SK-N-SH (cell line): Measurements from ENCODE around the gene FUCA1. TPM values are rescaled to one million over a fixed set of nuclear protein-coding genes. Genes with fewer than 3 reads are reported as not detected.
A peak's percentile ranks its signal among the peaks of the same experiment; 100 is the strongest.

Source experiments
- CTCF ChIA-PET: fragments of 300-600, 350-600 bp; formaldehyde crosslinking; extraction: SDS; loops from one replicate; lab custom pipeline; 2021; lab: Yijun Ruan, JAX
- POLR2A ChIA-PET: fragments of 350-600 bp; sonication (Branson Sonifier 250); formaldehyde crosslinking; extraction: SDS; loops from one replicate; lab custom pipeline; 2020; ENCODE audit warnings: antibody characterized with exemption, inconsistent platforms; lab: Yijun Ruan, JAX
- DNase-seq: peaks from one replicate; pipeline ENCODE4 v3.0.0; 2012
- H2AFZ ChIP-seq: fragments of 200-600 bp; sonication (generic); 2 replicates; pipeline ENCODE4 v1.8.1; 2016; ENCODE audit warnings: antibody characterized with exemption, mild to moderate bottlenecking, low read depth
- H3F3A ChIP-seq: fragments of 200-600 bp; sonication (generic); replicated peaks from 2 replicates; pipeline ENCODE3; 2016; ENCODE audit warnings: antibody characterized with exemption, mild to moderate bottlenecking; ENCODE audit not compliant: insufficient read depth
- H3K27ac ChIP-seq, 2 experiments: fragments of 200-500 bp in 1 of 2; fragments of 200-600 bp in 1 of 2; sonication (Bioruptor generic) in 1 of 2; sonication (generic), shearing (Covaris generic) in 1 of 2; 2 replicates each; pipeline versions ENCODE4 v1.5.1 to v1.6.1; 2014 to 2016; ENCODE audit warnings: low read depth in 2 of 2, inconsistent platforms in 1 of 2, low read length in 1 of 2, mild to moderate bottlenecking in 1 of 2, mixed read lengths in 1 of 2
- H3K27me3 ChIP-seq: fragments of 200-600 bp; sonication (generic), shearing (Covaris generic); 2 replicates; pipeline ENCODE4 v1.6.1; 2016; ENCODE audit warnings: mixed run types; ENCODE audit not compliant: insufficient read depth
- H3K36me3 ChIP-seq, 2 experiments: fragments of 200-500 bp in 1 of 2; fragments of 200-600 bp in 1 of 2; sonication (Bioruptor generic) in 1 of 2; sonication (generic) in 1 of 2; replicated peaks in 1 of 2; 2 replicates each; pipeline versions ENCODE3 to v1.5.1; 2014 to 2016; ENCODE audit warnings: low read length in 1 of 2, mild to moderate bottlenecking in 1 of 2; ENCODE audit not compliant: insufficient read depth in 2 of 2, control insufficient read depth in 1 of 2
- H3K4me1 ChIP-seq, 2 experiments: fragments of 200-500 bp in 1 of 2; fragments of 200-600 bp in 1 of 2; sonication (Bioruptor generic) in 1 of 2; sonication (generic), shearing (Covaris generic) in 1 of 2; 2 replicates each; pipeline versions ENCODE4 v1.5.1 to v1.6.1; 2014 to 2016; ENCODE audit warnings: low read depth in 1 of 2, low read length in 1 of 2, mixed run types in 1 of 2; ENCODE audit not compliant: insufficient read depth in 2 of 2, control insufficient read depth in 1 of 2
- H3K4me2 ChIP-seq: fragments of 200-600 bp; sonication (generic), shearing (Covaris generic); 2 replicates; pipeline ENCODE4 v1.6.1; 2017; ENCODE audit warnings: mixed run types
- H3K4me3 ChIP-seq, 2 experiments: fragments of 200-500 bp in 1 of 2; fragments of 200-600 bp in 1 of 2; sonication (Bioruptor generic) in 1 of 2; sonication (generic), shearing (Covaris generic) in 1 of 2; 2 replicates each; pipeline versions ENCODE4 v1.5.1 to v1.8.1; 2014 to 2016; ENCODE audit warnings: low read depth in 2 of 2, inconsistent platforms in 1 of 2, low read length in 1 of 2, mild to moderate bottlenecking in 1 of 2, mixed read lengths in 1 of 2, moderate library complexity in 1 of 2
- H3K79me2 ChIP-seq: fragments of 200-600 bp; sonication (generic); 2 replicates; pipeline ENCODE4 v1.8.1; 2017; ENCODE audit warnings: mild to moderate bottlenecking; ENCODE audit not compliant: insufficient read depth
- H3K9ac ChIP-seq: fragments of 200-600 bp; sonication (generic); 2 replicates; pipeline ENCODE4 v1.6.1; 2017; ENCODE audit warnings: mixed run types
- H3K9me2 ChIP-seq: fragments of 200-600 bp; sonication (generic); 2 replicates; pipeline ENCODE4 v1.6.1; 2017; ENCODE audit warnings: mixed run types
- H3K9me3 ChIP-seq: fragments of 200-600 bp; sonication (generic); 2 replicates; pipeline ENCODE4 v1.6.1; 2017; ENCODE audit warnings: mixed run types, mild to moderate bottlenecking, moderate library complexity
- H4K20me1 ChIP-seq: fragments of 200-600 bp; sonication (generic); 2 replicates; pipeline ENCODE4 v1.6.1; 2017; ENCODE audit warnings: mild to moderate bottlenecking, mixed run types; ENCODE audit not compliant: insufficient read depth
- CHD2 ChIP-seq: fragments of 150-350 bp; IDR thresholded peaks from 2 replicates; pipeline ENCODE4 v1.6.1; 2018; ENCODE audit warnings: low read length; ENCODE audit not compliant: partially characterized antibody
- ELF1 ChIP-seq: IDR thresholded peaks from 2 replicates; pipeline ENCODE4 v1.4.0; 2012
- EZH2phosphoT487 ChIP-seq: fragments of 200-600 bp; sonication (generic); IDR thresholded peaks from 2 replicates; pipeline ENCODE4 v1.6.1; 2017; ENCODE audit warnings: low read depth, mixed run types, mild to moderate bottlenecking, antibody characterized with exemption, moderate library complexity, borderline replicate concordance
- JUND ChIP-seq: IDR thresholded peaks from 2 replicates; pipeline ENCODE4 v1.4.0; 2012
- MXI1 ChIP-seq: IDR thresholded peaks from 2 replicates; pipeline ENCODE4 v1.6.1; 2012; ENCODE audit warnings: mild to moderate bottlenecking, low read depth, low read length, improper control_type of control experiment
- POLR2AphosphoS5 ChIP-seq: IDR thresholded peaks from 2 replicates; pipeline ENCODE4 v1.6.1; 2012; ENCODE audit warnings: low read depth, low read length
- RAD21 ChIP-seq: IDR thresholded peaks from 2 replicates; pipeline ENCODE4 v1.6.1; 2012; ENCODE audit warnings: mild to moderate bottlenecking, low read length
- RCOR1 ChIP-seq: fragments of 150-350 bp; IDR thresholded peaks from 2 replicates; pipeline ENCODE4 v1.6.1; 2017; ENCODE audit warnings: antibody characterized with exemption, low read length
- REST ChIP-seq: IDR thresholded peaks from 2 replicates; pipeline ENCODE4 v1.6.1; 2012; ENCODE audit warnings: mild to moderate bottlenecking, low read depth, low read length, moderate library complexity
- RFX5 ChIP-seq: IDR thresholded peaks from 2 replicates; pipeline ENCODE4 v1.6.1; 2012; ENCODE audit warnings: mild to moderate bottlenecking, improper control_type of control experiment, low read length
- RXRA ChIP-seq: IDR thresholded peaks from 2 replicates; pipeline ENCODE4 v1.4.0; 2012; ENCODE audit warnings: low read depth, mild to moderate bottlenecking, borderline replicate concordance
- SIN3A ChIP-seq: IDR thresholded peaks from 2 replicates; pipeline ENCODE4 v1.6.1; 2012; ENCODE audit warnings: low read depth, mild to moderate bottlenecking, low read length, moderate library complexity, borderline replicate concordance
- TAF1 ChIP-seq: IDR thresholded peaks from 2 replicates; pipeline ENCODE4 v1.6.1; 2012; ENCODE audit warnings: low read depth, mild to moderate bottlenecking, low read length, moderate library complexity, borderline replicate concordance
- USF1 ChIP-seq: IDR thresholded peaks from 2 replicates; pipeline ENCODE4 v1.4.0; 2012; ENCODE audit warnings: low read depth, borderline replicate concordance
- WGBS: methylation state at CpG from one replicate; pipeline ENCODE4 v1.1.6; 2017; ENCODE audit warnings: low lambda C conversion rate; 5-methylcytosine and 5-hydroxymethylcytosine counted together
- polyA plus RNA-seq, 3 experiments: library from polyadenylated mRNA; depleted of rRNA; stranded (reverse); fragments of >200 nt; gene quantifications; 2 replicates each; pipeline ENCODE4 v1.2.3, GENCODE V29; 2012
- TF ChIP-seq, protein P1 (sequence below): fragments of 150-350 bp; IDR thresholded peaks from 2 replicates; pipeline ENCODE4 v1.6.1; 2016; ENCODE audit warnings: mild to moderate bottlenecking, low read depth, low read length

FUCA1 gene
- polyA plus RNA-seq, 1 of the 3 experiments (the other 2 are of a cell fraction) = 31.9 TPM

- peak; percentile 35; the same call in 1 of the 2 replicates for TF ChIP-seq REST
- TF ChIP-seq JUND = 0 out of 2 replicates have a peak, but pooled peaks have one; percentile 7
- TF ChIP-seq ELF1 = peak; percentile 94
- no peak for TF ChIP-seq RXRA
- TF ChIP-seq MXI1 = peak; percentile 91
- peak; percentile 81 for TF ChIP-seq CHD2
- TF ChIP-seq RAD21 = no peak
- TF ChIP-seq SIN3A = peak; percentile 92; the same call in 1 of the 2 replicates
- TF ChIP-seq POLR2AphosphoS5 = peak; percentile 75; the same call in 1 of the 2 replicates
- no peak for TF ChIP-seq EZH2phosphoT487
- peak; percentile 67 for TF ChIP-seq TAF1
- no peak for TF ChIP-seq RFX5
These were observed 67.4 kb downstream of the FUCA1 start, which contains the start of gene GALE (continued) for GRCh38 chr1:23800400-23801337.

- Histone ChIP-seq H3K4me3 (peak overlapping the region; percentile 71 to 89), H3K9ac (peak overlapping the region; percentile 72), H3K27ac (peak overlapping the region; percentile 73 to 85), H3K4me1 (peaks cover 5 to 30% of the 10 kb centered on the region in 2 experiments; a peak in 1 of 4 replicates), H3K9me2 (no peaks in the 10 kb centered on the region), H3K79me2 (no peaks in the 10 kb centered on the region; the same call in 1 of the 2 replicates), H3K9me3 (no peaks in the 10 kb centered on the region), H4K20me1 (no peaks in the 10 kb centered on the region), H2AFZ (0 out of 2 replicates have a peak overlapping the region, but pooled peaks have one; percentile 98), H3K27me3 (no peaks in the 10 kb centered on the region), H3K4me2 (peak overlapping the region; percentile 100), H3K36me3 (peaks cover 5 to 30% of the 10 kb centered on the region in 2 experiments), H3F3A (peaks cover 15% of the 10 kb centered on the region)
- no peak for TF ChIP-seq EZH2phosphoT487
- no peak for TF ChIP-seq RCOR1
- peak; percentile 78; the same call in 1 of the 2 replicates for TF ChIP-seq USF1
- TF ChIP-seq CHD2 = peak; percentile 49
- TF ChIP-seq POLR2AphosphoS5 = 0 out of 2 replicates have a peak, but pooled peaks have one; percentile 25
- TF ChIP-seq ELF1 = 0 out of 2 replicates have a peak, but pooled peaks have one; percentile 19
- TF ChIP-seq, protein P1, sequence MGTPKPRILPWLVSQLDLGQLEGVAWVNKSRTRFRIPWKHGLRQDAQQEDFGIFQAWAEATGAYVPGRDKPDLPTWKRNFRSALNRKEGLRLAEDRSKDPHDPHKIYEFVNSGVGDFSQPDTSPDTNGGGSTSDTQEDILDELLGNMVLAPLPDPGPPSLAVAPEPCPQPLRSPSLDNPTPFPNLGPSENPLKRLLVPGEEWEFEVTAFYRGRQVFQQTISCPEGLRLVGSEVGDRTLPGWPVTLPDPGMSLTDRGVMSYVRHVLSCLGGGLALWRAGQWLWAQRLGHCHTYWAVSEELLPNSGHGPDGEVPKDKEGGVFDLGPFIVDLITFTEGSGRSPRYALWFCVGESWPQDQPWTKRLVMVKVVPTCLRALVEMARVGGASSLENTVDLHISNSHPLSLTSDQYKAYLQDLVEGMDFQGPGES = no peak
- DNase-seq = peak; percentile 82
- ChIA-PET CTCF (interaction anchor here (0.6 to 5.7 kb wide), 8 partner anchors 9 to 162 kb away, joined by 3 to 47 read pairs (median 4); partner anchors contain the start of genes FUCA1, LYPLA2 and RPL11), POLR2A (interaction anchor here (1.2 to 4.1 kb wide), 4 partner anchors 8 to 26 kb away, joined by 4 to 24 read pairs (median 12); partner anchors contain the start of genes HMGCL, LYPLA2 and PITHD1)
- 7% methylated on average over 11 of the region's 48 CpGs for WGBS
These were observed 68.3 kb downstream of the FUCA1 start for GRCh38 chr1:23799570-23800399.
